Panc1 (cell line): ENCODE data around the gene TP73.

Experiments used
- CTCF ChIP-seq: fragments of 450-650 bp; IDR thresholded peaks from 2 replicates; pipeline ENCODE4 v1.5.1; 2017; ENCODE audit warnings: mild to moderate bottlenecking
- POLR2AphosphoS5 ChIP-seq: IDR thresholded peaks from 2 replicates; pipeline ENCODE4 v1.6.1; 2012; ENCODE audit warnings: mild to moderate bottlenecking, low read depth, low read length, moderate library complexity
- TCF7L2 ChIP-seq: IDR thresholded peaks from 2 replicates; pipeline ENCODE4 v1.6.1; 2011; ENCODE audit warnings: mild to moderate bottlenecking, low read depth, low read length, inconsistent platforms

DNA sequence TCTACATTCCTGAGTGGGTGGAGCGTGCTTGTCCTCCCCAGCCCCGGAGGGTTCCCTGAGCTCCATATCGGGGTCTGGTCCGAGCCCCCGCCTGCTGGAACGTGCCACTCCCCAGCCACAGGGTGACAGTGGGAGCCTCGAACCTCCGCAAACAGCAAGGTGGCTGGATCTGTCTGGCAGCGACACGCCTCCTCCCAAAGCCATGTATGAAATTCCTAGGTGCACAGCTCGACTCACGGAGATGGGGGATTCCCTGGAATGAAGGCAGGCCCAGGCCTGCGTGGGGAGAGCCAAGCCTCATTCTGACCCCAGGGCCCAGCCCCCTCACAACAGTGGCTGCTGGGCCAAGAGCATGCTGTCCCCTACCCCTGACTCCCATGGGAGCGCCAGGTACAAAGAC lies 32.9 kb downstream of the TP73 start:
- TF ChIP-seq TCF7L2 (no peak), CTCF (no peak), POLR2AphosphoS5 (no peak)
